WTC11 (cell line): Measurements from ENCODE around the gene PIK3CB. TPM values are rescaled to one million over a fixed set of nuclear protein-coding genes. Genes with fewer than 3 reads are reported as not detected.
A peak's percentile ranks its signal among the peaks of the same experiment; 100 is the strongest.
"Not testable (repeated sequence)": the region's sequence is repeated elsewhere in the genome, so short reads cannot be mapped to it uniquely, and the experiment has no call there.

Experiments
- ATAC-seq: fragments of 200-7000 bp; cut with Tn5 transposase; 2 replicates; pipeline ENCODE4 v1.10.0; 2021; ENCODE audit warnings: mild to moderate bottlenecking, moderate library complexity
- CTCF ChIA-PET: fragments of 300-600 bp; sonication (Branson Sonifier 250); formaldehyde crosslinking; loops from one replicate; lab custom pipeline; 2021; ENCODE audit warnings: antibody characterized with exemption; lab: Charles Lee
- POLR2A ChIA-PET: fragments of 350-600 bp; sonication (Branson Sonifier 250); formaldehyde crosslinking; loops from one replicate; lab custom pipeline; 2021; ENCODE audit warnings: antibody characterized with exemption; lab: Charles Lee
- DNase-seq: peaks from one replicate; pipeline ENCODE4 v3.0.0; 2021; ENCODE audit warnings: low spot score
- H3K27ac Mint-ChIP-seq: 2 replicates; pipeline ENCODE4 v1.8.0; 2021; ENCODE audit warnings: mixed read lengths
- H3K27me3 Mint-ChIP-seq: 2 replicates; pipeline ENCODE4 v1.8.0; 2021; ENCODE audit warnings: low read depth, mild to moderate bottlenecking, moderate library complexity, mixed read lengths
- H3K36me3 Mint-ChIP-seq: 2 replicates; pipeline ENCODE4 v1.8.0; 2021; ENCODE audit warnings: mixed read lengths
- H3K4me1 Mint-ChIP-seq: 2 replicates; pipeline ENCODE4 v1.8.0; 2022; ENCODE audit warnings: mixed read lengths
- H3K4me3 Mint-ChIP-seq: 2 replicates; pipeline ENCODE4 v1.8.0; 2021; ENCODE audit warnings: mild to moderate bottlenecking, moderate library complexity, mixed read lengths
- H3K9me3 Mint-ChIP-seq: 2 replicates; pipeline ENCODE4 v1.8.0; 2021; ENCODE audit warnings: mixed read lengths
- ATF3 ChIP-seq: sonication (generic); formaldehyde crosslinking; conservative IDR thresholded peaks from 2 replicates; pipeline ENCODE4 v1.8.1; 2022; ENCODE audit warnings: mild to moderate bottlenecking, missing genetic modification reagents
- E2F5 ChIP-seq: sonication (generic); formaldehyde crosslinking; IDR thresholded peaks from 2 replicates; pipeline ENCODE4 v1.8.1; 2022; ENCODE audit warnings: mild to moderate bottlenecking, moderate library complexity, missing genetic modification reagents
- JUN ChIP-seq: sonication (generic); formaldehyde crosslinking; IDR thresholded peaks from 2 replicates; pipeline ENCODE4 v1.8.0; 2023; ENCODE audit warnings: mild to moderate bottlenecking, missing genetic modification reagents
- MYBL2 ChIP-seq: sonication (generic); formaldehyde crosslinking; IDR thresholded peaks from 2 replicates; pipeline ENCODE4 v1.8.1; 2023; ENCODE audit warnings: mild to moderate bottlenecking, moderate library complexity, missing genetic modification reagents
- NR1H2 ChIP-seq: sonication (generic); formaldehyde crosslinking; IDR thresholded peaks from 2 replicates; pipeline ENCODE4 v1.9.0; 2021; ENCODE audit warnings: mild to moderate bottlenecking, moderate library complexity, missing genetic modification reagents
- SMAD3 ChIP-seq: sonication (generic); formaldehyde crosslinking; IDR thresholded peaks from 2 replicates; pipeline ENCODE4 v1.8.0; 2022; ENCODE audit warnings: missing genetic modification reagents, mild to moderate bottlenecking, borderline replicate concordance
- ZBTB43 ChIP-seq: sonication (generic); formaldehyde crosslinking; IDR thresholded peaks from 2 replicates; pipeline ENCODE4 v1.8.1; 2023; ENCODE audit warnings: mild to moderate bottlenecking, missing genetic modification reagents
- ZNF317 ChIP-seq: sonication (generic); formaldehyde crosslinking; IDR thresholded peaks from 2 replicates; pipeline ENCODE4 v1.8.1; 2023; ENCODE audit warnings: low read depth, mild to moderate bottlenecking, moderate library complexity, missing genetic modification reagents, borderline replicate concordance
- ZNF396 ChIP-seq: fragments of 250-450 bp; sonication (Bioruptor Pico); IDR thresholded peaks from 2 replicates; pipeline ENCODE4 v1.8.0; 2021; ENCODE audit warnings: mild to moderate bottlenecking, moderate library complexity, borderline replicate concordance
- ZNF423 ChIP-seq: fragments of 250-450 bp; sonication (Bioruptor Pico); IDR thresholded peaks from 2 replicates; pipeline ENCODE4 v2.1.2; 2022; ENCODE audit warnings: mild to moderate bottlenecking, moderate library complexity
- ZNF425 ChIP-seq: fragments of 250-450 bp; sonication (Bioruptor Pico); conservative IDR thresholded peaks from 2 replicates; pipeline ENCODE4 v1.9.0; 2021; ENCODE audit warnings: mild to moderate bottlenecking
- total RNA-seq: library from RNA; stranded (reverse); gene quantifications from 3 replicates; pipeline ENCODE4 v1.2.3, GENCODE V29; 2021
- TF ChIP-seq, protein P1 (sequence below): sonication (generic); formaldehyde crosslinking; IDR thresholded peaks from 2 replicates; pipeline ENCODE4 v1.8.0; 2022; ENCODE audit warnings: mild to moderate bottlenecking, missing genetic modification reagents
- TF ChIP-seq, protein P2 (sequence below): sonication (generic); formaldehyde crosslinking; IDR thresholded peaks from 2 replicates; pipeline ENCODE4 v1.8.1; 2023; ENCODE audit warnings: mild to moderate bottlenecking, moderate library complexity, missing genetic modification reagents

The PIK3CB gene
- total RNA-seq, 1 experiment from 2014 or later, result 36.0 TPM

- no peaks in the 10 kb centered on the region for H3K27me3 Mint-ChIP-seq
- TF ChIP-seq, protein P1, sequence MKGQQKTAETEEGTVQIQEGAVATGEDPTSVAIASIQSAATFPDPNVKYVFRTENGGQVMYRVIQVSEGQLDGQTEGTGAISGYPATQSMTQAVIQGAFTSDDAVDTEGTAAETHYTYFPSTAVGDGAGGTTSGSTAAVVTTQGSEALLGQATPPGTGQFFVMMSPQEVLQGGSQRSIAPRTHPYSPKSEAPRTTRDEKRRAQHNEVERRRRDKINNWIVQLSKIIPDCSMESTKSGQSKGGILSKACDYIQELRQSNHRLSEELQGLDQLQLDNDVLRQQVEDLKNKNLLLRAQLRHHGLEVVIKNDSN (CRISPR knock-in tag), result no peak
- TF ChIP-seq ZNF425 (CRISPR knock-in tag) (no peak), ZNF317 (0 out of 2 replicates have a peak, but pooled peaks have one; percentile 23), SMAD3 (CRISPR knock-in tag) (0 out of 2 replicates have a peak, but pooled peaks have one; percentile 12), E2F5 (CRISPR knock-in tag) (no peak), MYBL2 (peak; percentile 55; the same call in 1 of the 2 replicates)
- TF ChIP-seq, protein P2, sequence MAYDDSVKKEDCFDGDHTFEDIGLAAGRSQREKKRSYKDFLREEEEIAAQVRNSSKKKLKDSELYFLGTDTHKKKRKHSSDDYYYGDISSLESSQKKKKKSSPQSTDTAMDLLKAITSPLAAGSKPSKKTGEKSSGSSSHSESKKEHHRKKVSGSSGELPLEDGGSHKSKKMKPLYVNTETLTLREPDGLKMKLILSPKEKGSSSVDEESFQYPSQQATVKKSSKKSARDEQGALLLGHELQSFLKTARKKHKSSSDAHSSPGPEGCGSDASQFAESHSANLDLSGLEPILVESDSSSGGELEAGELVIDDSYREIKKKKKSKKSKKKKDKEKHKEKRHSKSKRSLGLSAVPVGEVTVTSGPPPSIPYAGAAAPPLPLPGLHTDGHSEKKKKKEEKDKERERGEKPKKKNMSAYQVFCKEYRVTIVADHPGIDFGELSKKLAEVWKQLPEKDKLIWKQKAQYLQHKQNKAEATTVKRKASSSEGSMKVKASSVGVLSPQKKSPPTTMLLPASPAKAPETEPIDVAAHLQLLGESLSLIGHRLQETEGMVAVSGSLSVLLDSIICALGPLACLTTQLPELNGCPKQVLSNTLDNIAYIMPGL, result peak; percentile 77
- POLR2A ChIA-PET, result interaction anchor here (0.9 to 1.0 kb wide), 2 partner anchors 10 to 82 kb away, joined by 3 to 7 read pairs; no protein-coding TSS in a partner anchor
- H3K9me3 Mint-ChIP-seq, result no peaks in the 10 kb centered on the region
- peak; percentile 81 for DNase-seq
- peak overlapping the region; percentile 88 for H3K4me3 Mint-ChIP-seq
- peak overlapping the region; percentile 80 for H3K27ac Mint-ChIP-seq
- CTCF ChIA-PET, result interaction anchor here (0.6 to 1.6 kb wide), 5 partner anchors 10 to 89 kb away, joined by 3 to 21 read pairs (median 4); no protein-coding TSS in a partner anchor
- peaks cover 5% of the 10 kb centered on the region; the same call in 1 of the 2 replicates for H3K36me3 Mint-ChIP-seq
- peaks cover 35% of the 10 kb centered on the region for H3K4me1 Mint-ChIP-seq
- peak; percentile 65 for ATAC-seq
Observed at GRCh38 chr3:138833899-138834595, 681 bp downstream of the PIK3CB start.

GRCh38 chr3:138832473-138833057, 2.2 kb downstream of the PIK3CB start:
- H3K9me3 Mint-ChIP-seq, H3K36me3 Mint-ChIP-seq, DNase-seq, ATAC-seq, CTCF ChIA-PET, H3K27ac Mint-ChIP-seq, H3K27me3 Mint-ChIP-seq: not testable (repeated sequence)
- POLR2A ChIA-PET, result interaction anchor here (0.6 kb wide), 2 partner anchors 15 to 25 kb away, joined by 3 to 4 read pairs; no protein-coding TSS in a partner anchor
- H3K4me1 Mint-ChIP-seq, result peaks cover 35% of the 10 kb centered on the region
- peak overlapping the region; percentile 88 for H3K4me3 Mint-ChIP-seq

DNA sequence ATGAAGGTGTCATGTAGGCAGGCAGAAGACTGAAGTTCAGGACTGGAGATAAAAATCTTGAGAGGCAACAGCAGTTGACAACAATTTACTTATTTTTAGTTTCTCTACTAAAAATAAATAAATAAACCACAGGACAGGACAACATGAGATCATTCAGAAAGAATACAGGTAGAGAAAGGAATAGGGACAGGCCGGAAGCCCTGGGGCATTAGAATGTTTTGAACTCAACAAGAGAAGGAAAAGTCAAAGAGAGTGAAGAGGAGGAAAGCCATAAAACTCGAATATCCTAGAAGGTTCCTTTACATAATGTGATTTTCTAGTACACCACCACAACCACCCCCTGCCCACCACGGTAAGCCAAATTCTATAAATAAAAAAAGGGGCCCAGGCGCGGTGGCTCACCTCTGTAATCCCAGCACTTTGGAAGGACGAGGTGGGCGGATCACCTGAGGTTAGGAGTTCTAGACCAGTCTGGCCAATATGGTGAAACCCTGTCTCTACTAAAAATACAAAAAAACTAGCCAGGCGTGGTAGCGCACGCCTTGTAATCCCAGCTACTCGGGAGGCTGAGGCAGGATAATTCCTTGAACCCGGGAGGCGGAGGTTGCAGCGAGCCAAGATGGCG, 4.7 kb downstream of the PIK3CB start:
- H3K27ac Mint-ChIP-seq, result peak overlapping the region; percentile 83
- POLR2A ChIA-PET, result no interaction called here

DNA sequence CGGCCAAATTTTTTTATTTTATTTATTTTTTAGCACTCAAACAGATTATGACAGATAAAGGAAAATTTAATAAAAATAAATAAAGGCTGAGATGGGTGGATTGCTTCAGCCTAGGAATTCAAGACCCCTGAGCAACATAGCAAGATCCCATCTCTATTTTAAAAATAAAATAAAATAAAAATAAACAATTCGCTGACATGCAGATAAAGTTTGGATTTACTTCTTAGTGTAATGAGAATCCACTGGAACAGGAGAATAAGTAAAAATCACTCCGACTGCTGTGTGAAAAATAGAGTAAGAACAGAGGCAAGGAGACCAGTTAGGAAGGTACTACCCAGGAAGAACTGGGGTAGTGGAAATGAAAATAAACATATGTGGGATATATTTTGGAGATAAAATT, 5.6 kb downstream of the PIK3CB start:
- POLR2A ChIA-PET, result no interaction called here
- Mint-ChIP-seq H3K27ac (peak overlapping the region; percentile 73; the same call in 1 of the 2 replicates), H3K27me3 (no peaks in the 10 kb centered on the region), H3K9me3 (no peaks in the 10 kb centered on the region), H3K36me3 (peaks cover 20% of the 10 kb centered on the region), H3K4me3 (no peak overlapping the region), H3K4me1 (peaks cover 41% of the 10 kb centered on the region)
- CTCF ChIA-PET, result no interaction called here
- DNase-seq (no peak), ATAC-seq (no peak)
- TF ChIP-seq ZNF423 (CRISPR knock-in tag) (no peak), NR1H2 (CRISPR knock-in tag) (no peak), JUN (CRISPR knock-in tag) (no peak), ZNF396 (CRISPR knock-in tag) (no peak), ZBTB43 (CRISPR knock-in tag) (no peak), ATF3 (no peak)
- TF ChIP-seq, protein P2, result no peak

More for the DNA sequence above, 4.7 kb downstream of the PIK3CB start:
- peak overlapping the region; percentile 31 for H3K4me3 Mint-ChIP-seq
- H3K36me3 Mint-ChIP-seq, result peaks cover 18% of the 10 kb centered on the region
- H3K4me1 Mint-ChIP-seq, result peaks cover 32% of the 10 kb centered on the region
- no peaks in the 10 kb centered on the region for H3K27me3 Mint-ChIP-seq
- TF ChIP-seq NR1H2 (CRISPR knock-in tag), result no peak
- CTCF ChIA-PET, result interaction anchor here (2.0 kb wide), 1 partner anchor 86 kb away, joined by 5 read pairs; no protein-coding TSS in a partner anchor
- DNase-seq (no peak), ATAC-seq (no peak)
- H3K9me3 Mint-ChIP-seq, result no peaks in the 10 kb centered on the region
